SK-N-SH (cell line): Measurements from ENCODE around the gene PRUNE1. TPM values are rescaled to one million over a fixed set of nuclear protein-coding genes. Genes with fewer than 3 reads are reported as not detected.

Experiments used
- CTCF ChIA-PET: fragments of 300-600, 350-600 bp; formaldehyde crosslinking; extraction: SDS; loops from one replicate; lab custom pipeline; 2021; lab: Yijun Ruan, JAX
- POLR2A ChIA-PET: fragments of 350-600 bp; sonication (Branson Sonifier 250); formaldehyde crosslinking; extraction: SDS; loops from one replicate; lab custom pipeline; 2020; ENCODE audit warnings: antibody characterized with exemption, inconsistent platforms; lab: Yijun Ruan, JAX
- DNase-seq: peaks from one replicate; pipeline ENCODE4 v3.0.0; 2012
- H2AFZ ChIP-seq: fragments of 200-600 bp; sonication (generic); 2 replicates; pipeline ENCODE4 v1.8.1; 2016; ENCODE audit warnings: antibody characterized with exemption, mild to moderate bottlenecking, low read depth
- H3F3A ChIP-seq: fragments of 200-600 bp; sonication (generic); replicated peaks from 2 replicates; pipeline ENCODE3; 2016; ENCODE audit warnings: antibody characterized with exemption, mild to moderate bottlenecking; ENCODE audit not compliant: insufficient read depth
- H3K27ac ChIP-seq, 2 experiments: fragments of 200-500 bp in 1 of 2; fragments of 200-600 bp in 1 of 2; sonication (Bioruptor generic) in 1 of 2; sonication (generic), shearing (Covaris generic) in 1 of 2; 2 replicates each; pipeline versions ENCODE4 v1.5.1 to v1.6.1; 2014 to 2016; ENCODE audit warnings: low read depth in 2 of 2, inconsistent platforms in 1 of 2, low read length in 1 of 2, mild to moderate bottlenecking in 1 of 2, mixed read lengths in 1 of 2
- H3K27me3 ChIP-seq: fragments of 200-600 bp; sonication (generic), shearing (Covaris generic); 2 replicates; pipeline ENCODE4 v1.6.1; 2016; ENCODE audit warnings: mixed run types; ENCODE audit not compliant: insufficient read depth
- H3K36me3 ChIP-seq, 2 experiments: fragments of 200-500 bp in 1 of 2; fragments of 200-600 bp in 1 of 2; sonication (Bioruptor generic) in 1 of 2; sonication (generic) in 1 of 2; replicated peaks in 1 of 2; 2 replicates each; pipeline versions ENCODE3 to v1.5.1; 2014 to 2016; ENCODE audit warnings: low read length in 1 of 2, mild to moderate bottlenecking in 1 of 2; ENCODE audit not compliant: insufficient read depth in 2 of 2, control insufficient read depth in 1 of 2
- H3K4me1 ChIP-seq, 2 experiments: fragments of 200-500 bp in 1 of 2; fragments of 200-600 bp in 1 of 2; sonication (Bioruptor generic) in 1 of 2; sonication (generic), shearing (Covaris generic) in 1 of 2; 2 replicates each; pipeline versions ENCODE4 v1.5.1 to v1.6.1; 2014 to 2016; ENCODE audit warnings: low read depth in 1 of 2, low read length in 1 of 2, mixed run types in 1 of 2; ENCODE audit not compliant: insufficient read depth in 2 of 2, control insufficient read depth in 1 of 2
- H3K4me2 ChIP-seq: fragments of 200-600 bp; sonication (generic), shearing (Covaris generic); 2 replicates; pipeline ENCODE4 v1.6.1; 2017; ENCODE audit warnings: mixed run types
- H3K4me3 ChIP-seq, 2 experiments: fragments of 200-500 bp in 1 of 2; fragments of 200-600 bp in 1 of 2; sonication (Bioruptor generic) in 1 of 2; sonication (generic), shearing (Covaris generic) in 1 of 2; 2 replicates each; pipeline versions ENCODE4 v1.5.1 to v1.8.1; 2014 to 2016; ENCODE audit warnings: low read depth in 2 of 2, inconsistent platforms in 1 of 2, low read length in 1 of 2, mild to moderate bottlenecking in 1 of 2, mixed read lengths in 1 of 2, moderate library complexity in 1 of 2
- H3K79me2 ChIP-seq: fragments of 200-600 bp; sonication (generic); 2 replicates; pipeline ENCODE4 v1.8.1; 2017; ENCODE audit warnings: mild to moderate bottlenecking; ENCODE audit not compliant: insufficient read depth
- H3K9ac ChIP-seq: fragments of 200-600 bp; sonication (generic); 2 replicates; pipeline ENCODE4 v1.6.1; 2017; ENCODE audit warnings: mixed run types
- H3K9me2 ChIP-seq: fragments of 200-600 bp; sonication (generic); 2 replicates; pipeline ENCODE4 v1.6.1; 2017; ENCODE audit warnings: mixed run types
- H3K9me3 ChIP-seq: fragments of 200-600 bp; sonication (generic); 2 replicates; pipeline ENCODE4 v1.6.1; 2017; ENCODE audit warnings: mixed run types, mild to moderate bottlenecking, moderate library complexity
- H4K20me1 ChIP-seq: fragments of 200-600 bp; sonication (generic); 2 replicates; pipeline ENCODE4 v1.6.1; 2017; ENCODE audit warnings: mild to moderate bottlenecking, mixed run types; ENCODE audit not compliant: insufficient read depth
- ELF1 ChIP-seq: IDR thresholded peaks from 2 replicates; pipeline ENCODE4 v1.4.0; 2012
- EP300 ChIP-seq, 2 experiments: IDR thresholded peaks; 2 replicates each; pipeline versions ENCODE4 v1.4.0 to v1.6.1; 2012; ENCODE audit warnings: borderline replicate concordance in 1 of 2, low read depth in 1 of 2, low read length in 1 of 2
- EZH2phosphoT487 ChIP-seq: fragments of 200-600 bp; sonication (generic); IDR thresholded peaks from 2 replicates; pipeline ENCODE4 v1.6.1; 2017; ENCODE audit warnings: low read depth, mixed run types, mild to moderate bottlenecking, antibody characterized with exemption, moderate library complexity, borderline replicate concordance
- FOSL2 ChIP-seq: IDR thresholded peaks from 2 replicates; pipeline ENCODE4 v1.4.0; 2012; ENCODE audit warnings: low read depth, mild to moderate bottlenecking, moderate library complexity, borderline replicate concordance
- GABPA ChIP-seq: IDR thresholded peaks from 2 replicates; pipeline ENCODE4 v1.4.0; 2012; ENCODE audit warnings: low read depth, mild to moderate bottlenecking
- JUND ChIP-seq: IDR thresholded peaks from 2 replicates; pipeline ENCODE4 v1.4.0; 2012
- MEF2A ChIP-seq: IDR thresholded peaks from 2 replicates; pipeline ENCODE4 v1.4.0; 2012; ENCODE audit warnings: low read depth, borderline replicate concordance
- MXI1 ChIP-seq: IDR thresholded peaks from 2 replicates; pipeline ENCODE4 v1.6.1; 2012; ENCODE audit warnings: mild to moderate bottlenecking, low read depth, low read length, improper control_type of control experiment
- NFIC ChIP-seq: IDR thresholded peaks from 2 replicates; pipeline ENCODE4 v1.4.0; 2012; ENCODE audit warnings: borderline replicate concordance
- POLR2AphosphoS5 ChIP-seq: IDR thresholded peaks from 2 replicates; pipeline ENCODE4 v1.6.1; 2012; ENCODE audit warnings: low read depth, low read length
- RXRA ChIP-seq: IDR thresholded peaks from 2 replicates; pipeline ENCODE4 v1.4.0; 2012; ENCODE audit warnings: low read depth, mild to moderate bottlenecking, borderline replicate concordance
- SIN3A ChIP-seq: IDR thresholded peaks from 2 replicates; pipeline ENCODE4 v1.6.1; 2012; ENCODE audit warnings: low read depth, mild to moderate bottlenecking, low read length, moderate library complexity, borderline replicate concordance
- SMC3 ChIP-seq: IDR thresholded peaks from 2 replicates; pipeline ENCODE4 v1.6.1; 2012; ENCODE audit warnings: low read depth, low read length, improper control_type of control experiment
- TEAD4 ChIP-seq: IDR thresholded peaks from 2 replicates; pipeline ENCODE4 v1.4.0; 2012; ENCODE audit warnings: mild to moderate bottlenecking, borderline replicate concordance; ENCODE audit not compliant: insufficient read depth
- USF1 ChIP-seq: IDR thresholded peaks from 2 replicates; pipeline ENCODE4 v1.4.0; 2012; ENCODE audit warnings: low read depth, borderline replicate concordance
- YY1 ChIP-seq: IDR thresholded peaks from 2 replicates; pipeline ENCODE4 v1.4.0; 2012; ENCODE audit warnings: low read depth, mild to moderate bottlenecking
- ZBTB33 ChIP-seq: IDR thresholded peaks from 2 replicates; pipeline ENCODE4 v1.4.0; 2012; ENCODE audit warnings: low read depth, borderline replicate concordance
- WGBS: methylation state at CpG from one replicate; pipeline ENCODE4 v1.1.6; 2017; ENCODE audit warnings: low lambda C conversion rate; 5-methylcytosine and 5-hydroxymethylcytosine counted together
- polyA plus RNA-seq, 3 experiments: library from polyadenylated mRNA; depleted of rRNA; stranded (reverse); fragments of >200 nt; gene quantifications; 2 replicates each; pipeline ENCODE4 v1.2.3, GENCODE V29; 2012
- TF ChIP-seq, protein P1 (sequence below): IDR thresholded peaks from 2 replicates; pipeline ENCODE4 v1.4.0; 2012; ENCODE audit warnings: low read depth
- TF ChIP-seq, protein P2 (sequence below): IDR thresholded peaks from 2 replicates; pipeline ENCODE4 v1.6.1; 2012; ENCODE audit warnings: mild to moderate bottlenecking, low read depth, low read length, moderate library complexity
- TF ChIP-seq, protein P3 (sequence below): fragments of 150-350 bp; IDR thresholded peaks from 2 replicates; pipeline ENCODE4 v1.6.1; 2016; ENCODE audit warnings: mild to moderate bottlenecking, low read depth, low read length

Gene PRUNE1
- polyA plus RNA-seq, 1 of the 3 experiments (the other 2 are of a cell fraction): 7.3 TPM

DNA sequence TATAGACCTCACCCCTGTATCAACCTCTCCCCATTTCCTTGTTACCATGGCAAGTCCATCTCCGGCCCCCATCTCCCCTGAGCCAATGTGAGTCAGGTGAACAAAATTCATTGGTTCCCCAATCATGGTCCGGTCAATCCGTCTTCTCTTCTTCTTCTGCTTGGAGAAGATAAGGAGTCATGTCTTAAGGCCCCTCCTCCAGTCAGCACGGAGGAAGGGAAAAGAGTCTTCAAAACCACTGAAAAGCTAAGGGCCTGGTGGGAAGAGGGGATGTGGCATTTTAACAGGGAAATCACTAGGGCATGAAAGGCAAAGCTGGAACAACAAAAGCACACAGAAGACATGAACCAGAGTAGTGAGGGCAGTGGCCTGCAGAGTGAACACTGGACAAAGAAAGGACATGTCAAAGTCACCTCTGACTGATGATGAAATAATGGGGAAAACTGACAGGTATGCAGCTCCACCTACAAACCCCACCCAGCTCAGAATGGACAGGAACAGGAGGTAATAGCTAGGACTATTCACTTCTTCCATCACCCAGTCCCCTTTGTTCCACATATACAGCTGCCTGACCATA, 46.8 kb downstream of the PRUNE1 start:
- no peak overlapping the region for H3K4me2 ChIP-seq
- WGBS: 86% methylated on average over 4 of the region's 4 CpGs
- H3K9ac ChIP-seq: no peak overlapping the region
- ChIA-PET CTCF (interaction anchor here (1.0 kb wide), 1 partner anchor 30 kb away, joined by 6 read pairs; no protein-coding TSS in a partner anchor), POLR2A (no interaction called here)
- H3K4me3 ChIP-seq: no peak overlapping the region
- H4K20me1 ChIP-seq: peaks cover 36% of the 10 kb centered on the region
- no peak for DNase-seq
- no peaks in the 10 kb centered on the region for H3K27me3 ChIP-seq
- H3K4me1 ChIP-seq: peaks cover 7 to 23% of the 10 kb centered on the region in 2 experiments; a peak in 3 of 4 replicates
- TF ChIP-seq ELF1 (no peak), NFIC (no peak), USF1 (no peak)
- peaks cover 34% of the 10 kb centered on the region for H3F3A ChIP-seq
- no peaks in the 10 kb centered on the region for H3K9me3 ChIP-seq
- H3K79me2 ChIP-seq: peaks cover 52% of the 10 kb centered on the region
- H2AFZ ChIP-seq: no peak overlapping the region
- no peak overlapping the region for H3K27ac ChIP-seq
- no peaks in the 10 kb centered on the region for H3K9me2 ChIP-seq
- peaks cover 56 to 65% of the 10 kb centered on the region in 2 experiments for H3K36me3 ChIP-seq

- Histone ChIP-seq H3K4me3 (no peak overlapping the region), H3K79me2 (peaks cover 57% of the 10 kb centered on the region), H3K9ac (no peak overlapping the region), H3K4me2 (no peak overlapping the region), H3K36me3 (peaks cover 56 to 61% of the 10 kb centered on the region in 2 experiments), H3K9me3 (no peaks in the 10 kb centered on the region), H4K20me1 (peaks cover 36% of the 10 kb centered on the region), H3F3A (peaks cover 31% of the 10 kb centered on the region), H3K4me1 (peaks cover 7 to 21% of the 10 kb centered on the region in 2 experiments; a peak in 3 of 4 replicates), H2AFZ (no peak overlapping the region), H3K27ac (no peak overlapping the region), H3K9me2 (no peaks in the 10 kb centered on the region), H3K27me3 (no peaks in the 10 kb centered on the region)
- 100% methylated on average over 1 of the region's 2 CpGs for WGBS
- DNase-seq: no peak
- CTCF ChIA-PET: interaction anchor here (1.0 kb wide), 1 partner anchor 31 kb away, joined by 6 read pairs; no protein-coding TSS in a partner anchor
- POLR2A ChIA-PET: no interaction called here
- no peak for TF ChIP-seq SMC3
- TF ChIP-seq ELF1: no peak
- no peak for TF ChIP-seq EZH2phosphoT487
- TF ChIP-seq ZBTB33: no peak
- no peak for TF ChIP-seq FOSL2
- TF ChIP-seq, protein P1, sequence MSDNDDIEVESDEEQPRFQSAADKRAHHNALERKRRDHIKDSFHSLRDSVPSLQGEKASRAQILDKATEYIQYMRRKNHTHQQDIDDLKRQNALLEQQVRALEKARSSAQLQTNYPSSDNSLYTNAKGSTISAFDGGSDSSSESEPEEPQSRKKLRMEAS: no peak
- no peak for TF ChIP-seq SIN3A
- no peak for TF ChIP-seq MXI1
- TF ChIP-seq GABPA: no peak
- TF ChIP-seq TEAD4: no peak
- no peak for TF ChIP-seq RXRA
- TF ChIP-seq, protein P2, sequence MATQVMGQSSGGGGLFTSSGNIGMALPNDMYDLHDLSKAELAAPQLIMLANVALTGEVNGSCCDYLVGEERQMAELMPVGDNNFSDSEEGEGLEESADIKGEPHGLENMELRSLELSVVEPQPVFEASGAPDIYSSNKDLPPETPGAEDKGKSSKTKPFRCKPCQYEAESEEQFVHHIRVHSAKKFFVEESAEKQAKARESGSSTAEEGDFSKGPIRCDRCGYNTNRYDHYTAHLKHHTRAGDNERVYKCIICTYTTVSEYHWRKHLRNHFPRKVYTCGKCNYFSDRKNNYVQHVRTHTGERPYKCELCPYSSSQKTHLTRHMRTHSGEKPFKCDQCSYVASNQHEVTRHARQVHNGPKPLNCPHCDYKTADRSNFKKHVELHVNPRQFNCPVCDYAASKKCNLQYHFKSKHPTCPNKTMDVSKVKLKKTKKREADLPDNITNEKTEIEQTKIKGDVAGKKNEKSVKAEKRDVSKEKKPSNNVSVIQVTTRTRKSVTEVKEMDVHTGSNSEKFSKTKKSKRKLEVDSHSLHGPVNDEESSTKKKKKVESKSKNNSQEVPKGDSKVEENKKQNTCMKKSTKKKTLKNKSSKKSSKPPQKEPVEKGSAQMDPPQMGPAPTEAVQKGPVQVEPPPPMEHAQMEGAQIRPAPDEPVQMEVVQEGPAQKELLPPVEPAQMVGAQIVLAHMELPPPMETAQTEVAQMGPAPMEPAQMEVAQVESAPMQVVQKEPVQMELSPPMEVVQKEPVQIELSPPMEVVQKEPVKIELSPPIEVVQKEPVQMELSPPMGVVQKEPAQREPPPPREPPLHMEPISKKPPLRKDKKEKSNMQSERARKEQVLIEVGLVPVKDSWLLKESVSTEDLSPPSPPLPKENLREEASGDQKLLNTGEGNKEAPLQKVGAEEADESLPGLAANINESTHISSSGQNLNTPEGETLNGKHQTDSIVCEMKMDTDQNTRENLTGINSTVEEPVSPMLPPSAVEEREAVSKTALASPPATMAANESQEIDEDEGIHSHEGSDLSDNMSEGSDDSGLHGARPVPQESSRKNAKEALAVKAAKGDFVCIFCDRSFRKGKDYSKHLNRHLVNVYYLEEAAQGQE: no peak
- no peak for TF ChIP-seq EP300 (IDR thresholded peaks at IDR 0.05; ENCODE audit: borderline replicate concordance in 1 of 2, low read depth in 1 of 2, low read length in 1 of 2)
- TF ChIP-seq, protein P3, sequence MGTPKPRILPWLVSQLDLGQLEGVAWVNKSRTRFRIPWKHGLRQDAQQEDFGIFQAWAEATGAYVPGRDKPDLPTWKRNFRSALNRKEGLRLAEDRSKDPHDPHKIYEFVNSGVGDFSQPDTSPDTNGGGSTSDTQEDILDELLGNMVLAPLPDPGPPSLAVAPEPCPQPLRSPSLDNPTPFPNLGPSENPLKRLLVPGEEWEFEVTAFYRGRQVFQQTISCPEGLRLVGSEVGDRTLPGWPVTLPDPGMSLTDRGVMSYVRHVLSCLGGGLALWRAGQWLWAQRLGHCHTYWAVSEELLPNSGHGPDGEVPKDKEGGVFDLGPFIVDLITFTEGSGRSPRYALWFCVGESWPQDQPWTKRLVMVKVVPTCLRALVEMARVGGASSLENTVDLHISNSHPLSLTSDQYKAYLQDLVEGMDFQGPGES: no peak
- no peak for TF ChIP-seq YY1
- no peak for TF ChIP-seq POLR2AphosphoS5
- TF ChIP-seq MEF2A: no peak
- TF ChIP-seq JUND: no peak
Measured at GRCh38 chr1:151055581-151055980, 47.3 kb downstream of the PRUNE1 start.
